C1 segment of cervical spinal cord (tissue), 14 donors: Measurements from ENCODE around the gene UGT1A3.

ENCODE experiments used
- DNase-seq, 14 donors: peaks; one replicate each; lab custom pipeline; 2025; lab: John Stamatoyannopoulos, UW

Gene UGT1A3

GRCh38 chr2:233816334-233816733 is 87.5 kb downstream of the UGT1A3 start:
- no peak for DNase-seq

DNA sequence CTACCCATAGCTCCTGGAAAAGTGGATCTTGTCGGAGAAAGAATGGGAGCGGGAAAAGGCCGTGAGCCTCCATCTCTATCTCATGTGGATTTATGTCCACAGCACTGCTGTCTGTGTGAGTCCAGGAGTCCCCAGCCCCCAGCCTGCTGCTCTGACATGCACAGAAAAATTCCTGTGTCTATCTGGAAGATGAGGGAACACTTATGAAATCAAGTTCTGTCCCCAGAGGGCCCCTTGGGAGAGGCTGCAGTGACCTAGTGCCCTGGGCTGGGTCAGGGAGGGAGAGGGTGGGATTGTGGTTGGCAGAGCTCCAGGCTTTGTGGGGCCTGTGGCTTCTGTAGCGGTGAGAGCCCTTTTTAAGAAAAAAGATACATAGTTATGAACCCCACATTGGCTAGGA is 87.9 kb downstream of the UGT1A3 start:
- no peak for DNase-seq

GRCh38 chr2:233817361-233817911 is 88.6 kb downstream of the UGT1A3 start:
- DNase-seq: no peak

GRCh38 chr2:233817995-233818638 is 89.3 kb downstream of the UGT1A3 start:
- no peak for DNase-seq

DNA sequence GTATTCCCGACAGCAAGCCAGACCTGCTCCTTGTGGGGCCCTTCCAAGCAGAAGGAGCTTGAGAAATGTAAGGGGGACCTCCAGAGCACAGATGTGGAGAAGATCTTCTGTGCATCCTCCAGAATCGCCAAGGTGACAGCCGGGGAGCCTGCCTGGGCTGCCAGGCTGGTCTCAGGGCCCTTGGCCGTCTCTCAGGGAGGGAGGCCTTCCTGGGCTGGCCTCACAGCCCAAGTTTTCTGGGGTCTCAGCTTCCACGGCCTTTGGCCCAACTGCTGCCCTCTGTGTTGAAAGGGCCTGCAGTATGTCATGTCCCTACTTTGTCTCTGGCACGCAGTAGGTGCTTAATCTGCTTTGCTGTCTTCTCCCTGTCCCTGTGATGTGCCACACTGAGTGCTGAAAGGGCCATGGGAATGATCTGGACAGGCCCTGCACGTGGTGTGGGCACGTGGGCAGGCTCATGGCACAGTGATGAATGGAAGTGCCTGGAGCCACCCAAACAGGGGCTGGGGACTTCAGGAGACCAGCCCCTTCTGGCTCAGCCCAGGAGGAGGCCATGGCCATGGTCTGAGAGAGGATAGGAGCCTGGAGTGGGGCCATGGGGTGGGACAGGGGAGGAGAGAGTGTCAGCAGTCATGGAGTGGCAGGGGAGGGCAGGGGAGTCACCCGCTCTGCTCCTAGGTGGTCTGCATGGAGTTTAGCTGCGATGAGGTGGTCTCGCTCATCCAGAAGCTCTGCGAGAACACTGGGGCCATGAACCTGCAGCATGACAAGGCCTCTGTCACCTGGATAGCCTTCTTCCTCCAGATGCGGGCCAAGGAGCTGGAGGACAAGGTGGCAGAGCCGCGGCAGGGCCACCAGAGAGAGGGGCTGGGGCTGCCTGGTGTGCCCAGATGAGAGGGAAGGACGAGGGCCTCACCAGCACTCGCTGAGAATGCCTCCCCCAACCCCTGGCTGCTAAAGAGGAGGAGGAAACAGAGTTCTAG is 90.1 kb downstream of the UGT1A3 start:
- no peak for DNase-seq

GRCh38 chr2:233819884-233820773 is 91.3 kb downstream of the UGT1A3 start:
- DNase-seq: no peak

GRCh38 chr2:233820774-233821105 is 91.9 kb downstream of the UGT1A3 start:
- no peak for DNase-seq

DNA sequence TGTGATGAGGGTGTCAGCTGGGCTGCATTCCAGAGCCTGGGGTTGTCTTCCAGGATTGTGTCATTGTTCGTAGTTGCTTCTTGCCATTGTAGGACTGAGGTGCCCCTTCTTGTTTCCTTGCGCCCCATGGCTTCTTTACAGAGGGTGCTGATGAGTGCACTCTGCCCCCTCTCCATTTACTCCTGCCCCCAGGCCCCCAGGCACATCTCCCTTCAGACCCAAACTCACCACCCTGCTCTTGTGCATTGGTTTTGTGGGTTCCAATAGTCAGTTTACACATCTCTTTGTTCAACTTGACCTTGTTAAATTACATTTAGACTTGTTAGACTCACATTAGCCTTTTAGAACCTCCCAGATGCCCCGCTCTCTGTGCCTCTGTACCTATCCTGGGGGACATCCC is 92.4 kb downstream of the UGT1A3 start:
- DNase-seq: no peak

- no peak for DNase-seq
Observed at GRCh38 chr2:233821709-233822100, 92.9 kb downstream of the UGT1A3 start.

- DNase-seq: no peak
Observed at GRCh38 chr2:233822101-233822771, 93.4 kb downstream of the UGT1A3 start.
